ACC112 (cell line): Measurements from ENCODE around the gene ZNF74.
"Not testable (repeated sequence)": the region's sequence is repeated elsewhere in the genome, so short reads cannot be mapped to it uniquely, and the experiment has no call there.

Source experiments
- H2AFZ ChIP-seq: fragments of 200-600 bp; sonication (generic); one replicate; pipeline ENCODE4 v1.6.0; 2017; ENCODE audit warnings: antibody characterized with exemption, low read length; ENCODE audit not compliant: unreplicated experiment
- H3K27ac ChIP-seq: fragments of 200-600 bp; sonication (generic); 2 replicates; pipeline ENCODE4 v1.5.1; 2014; ENCODE audit warnings: low read depth, mild to moderate bottlenecking, antibody characterized with exemption, low read length, moderate library complexity
- H3K27me3 ChIP-seq: fragments of 200-600 bp; sonication (generic); 2 replicates; pipeline ENCODE4 v1.6.1; 2014; ENCODE audit warnings: mild to moderate bottlenecking, antibody characterized with exemption, low read length, moderate library complexity, mixed read lengths; ENCODE audit not compliant: insufficient read depth
- H3K36me3 ChIP-seq: fragments of 200-600 bp; sonication (generic); 2 replicates; pipeline ENCODE4 v1.6.1; 2016; ENCODE audit warnings: mild to moderate bottlenecking, antibody characterized with exemption, low read length, moderate library complexity, mixed read lengths; ENCODE audit not compliant: insufficient read depth
- H3K4me1 ChIP-seq: fragments of 200-600 bp; sonication (generic); one replicate; pipeline ENCODE4 v1.6.1; 2016; ENCODE audit warnings: low read length, mixed read lengths; ENCODE audit not compliant: insufficient read depth, unreplicated experiment, control insufficient read depth
- H3K4me3 ChIP-seq: fragments of 200-600 bp; sonication (generic); 2 replicates; pipeline ENCODE4 v1.5.1; 2014; ENCODE audit warnings: mild to moderate bottlenecking, low read depth, low read length
- H3K79me2 ChIP-seq: fragments of 200-600 bp; sonication (generic); one replicate; pipeline ENCODE4 v1.6.0; 2016; ENCODE audit warnings: low read length; ENCODE audit not compliant: control insufficient read depth, unreplicated experiment, insufficient read depth

Gene ZNF74

GRCh38 chr22:20412474-20413216, 18.7 kb downstream of the ZNF74 start:
- Histone ChIP-seq H3K36me3 (no peaks in the 10 kb centered on the region), H3K27ac (no peak overlapping the region), H3K27me3 (no peaks in the 10 kb centered on the region), H3K4me1 (no peaks in the 10 kb centered on the region), H2AFZ (no peak overlapping the region), H3K79me2 (no peaks in the 10 kb centered on the region), H3K4me3 (no peak overlapping the region)

GRCh38 chr22:20413217-20414058, 19.5 kb downstream of the ZNF74 start:
- Histone ChIP-seq H3K27me3 (no peaks in the 10 kb centered on the region), H3K79me2 (no peaks in the 10 kb centered on the region), H3K36me3 (no peaks in the 10 kb centered on the region), H3K27ac (no peak overlapping the region), H3K4me1 (no peaks in the 10 kb centered on the region), H2AFZ (no peak overlapping the region), H3K4me3 (no peak overlapping the region)

GRCh38 chr22:20414059-20414440, 20.1 kb downstream of the ZNF74 start:
- Histone ChIP-seq H3K4me1 (no peaks in the 10 kb centered on the region), H3K36me3 (no peaks in the 10 kb centered on the region), H3K27ac (no peak overlapping the region), H2AFZ (no peak overlapping the region), H3K27me3 (no peaks in the 10 kb centered on the region), H3K4me3 (no peak overlapping the region), H3K79me2 (no peaks in the 10 kb centered on the region)

DNA sequence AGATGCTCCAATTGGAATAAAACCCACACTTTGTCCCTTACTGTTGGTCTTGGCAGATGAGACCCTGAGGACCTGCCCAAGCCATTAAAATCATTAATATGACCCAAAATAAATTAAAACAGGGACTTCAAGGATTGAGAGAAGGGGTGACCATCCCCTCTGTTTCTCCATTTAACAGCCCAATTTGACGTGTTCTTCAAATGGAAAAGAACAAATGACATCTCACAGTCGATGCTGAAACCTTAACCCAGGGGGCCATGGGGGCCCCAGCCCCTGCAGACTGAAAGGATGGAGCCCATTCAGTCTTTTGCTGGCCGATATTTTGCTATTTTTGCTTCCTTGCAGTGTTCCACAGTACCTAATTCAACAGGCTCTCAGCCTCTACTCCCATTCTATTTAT, 20.5 kb downstream of the ZNF74 start:
- Histone ChIP-seq H3K4me1 (no peaks in the 10 kb centered on the region), H2AFZ (no peak overlapping the region), H3K4me3 (no peak overlapping the region), H3K36me3 (no peaks in the 10 kb centered on the region), H3K79me2 (no peaks in the 10 kb centered on the region), H3K27ac (no peak overlapping the region), H3K27me3 (no peaks in the 10 kb centered on the region)

GRCh38 chr22:20415241-20415640, 21.3 kb downstream of the ZNF74 start:
- not testable (repeated sequence) for H3K79me2 ChIP-seq, H3K4me3 ChIP-seq, H2AFZ ChIP-seq, H3K4me1 ChIP-seq, H3K27me3 ChIP-seq, H3K36me3 ChIP-seq, H3K27ac ChIP-seq

DNA sequence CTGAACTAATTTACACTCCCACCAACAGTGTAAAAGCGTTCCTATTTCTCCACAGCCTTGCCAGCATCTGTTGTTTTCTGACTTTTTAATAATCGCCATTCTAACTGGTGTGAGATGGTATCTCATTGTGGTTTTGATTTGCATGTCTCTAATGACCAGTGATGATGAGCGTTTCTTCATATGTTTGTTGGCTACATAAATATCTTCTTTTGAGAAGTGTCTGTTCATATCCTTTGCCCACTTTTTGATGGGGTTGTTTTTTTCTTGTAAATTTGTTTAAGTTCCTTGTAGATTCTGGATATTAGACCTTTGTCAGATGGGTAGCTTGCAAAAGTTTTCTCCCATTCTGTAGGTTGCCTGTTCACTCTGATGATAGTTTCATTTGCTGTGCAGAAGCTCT, 21.7 kb downstream of the ZNF74 start:
- not testable (repeated sequence) for H3K27ac ChIP-seq, H3K36me3 ChIP-seq, H3K4me3 ChIP-seq, H2AFZ ChIP-seq, H3K4me1 ChIP-seq, H3K27me3 ChIP-seq, H3K79me2 ChIP-seq

GRCh38 chr22:20418211-20418788, 24.3 kb downstream of the ZNF74 start:
- no peaks in the 10 kb centered on the region for H3K27me3 ChIP-seq
- no peaks in the 10 kb centered on the region for H3K79me2 ChIP-seq
- H3K36me3 ChIP-seq = no peaks in the 10 kb centered on the region
- peak overlapping the region; percentile 60 for H2AFZ ChIP-seq
- H3K4me1 ChIP-seq = no peaks in the 10 kb centered on the region
- no peak overlapping the region for H3K27ac ChIP-seq
- peak overlapping the region; percentile 79 for H3K4me3 ChIP-seq

DNA sequence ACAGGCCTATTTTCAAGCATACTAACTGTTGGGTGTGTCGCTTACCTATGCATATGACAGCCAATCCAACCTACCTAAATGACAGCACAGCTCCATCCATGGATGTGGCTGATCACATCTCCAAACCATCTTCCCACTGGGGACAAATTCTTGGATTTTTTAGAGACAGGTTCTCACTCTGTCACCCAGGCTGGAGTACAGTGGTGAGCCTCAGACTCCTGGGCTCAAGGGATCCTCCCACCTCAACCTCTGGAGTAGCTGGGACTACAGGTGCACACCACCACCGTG, 25.7 kb downstream of the ZNF74 start:
- Histone ChIP-seq H3K4me1 (no peaks in the 10 kb centered on the region), H3K79me2 (no peaks in the 10 kb centered on the region), H3K27ac (no peak overlapping the region), H3K36me3 (no peaks in the 10 kb centered on the region), H2AFZ (no peak overlapping the region), H3K4me3 (no peak overlapping the region), H3K27me3 (no peaks in the 10 kb centered on the region)

- H3K4me1 ChIP-seq = no peaks in the 10 kb centered on the region
- H2AFZ ChIP-seq = no peak overlapping the region
- H3K4me3 ChIP-seq = no peak overlapping the region
- no peak overlapping the region for H3K27ac ChIP-seq
- H3K36me3 ChIP-seq = no peaks in the 10 kb centered on the region
- H3K79me2 ChIP-seq = no peaks in the 10 kb centered on the region
- no peaks in the 10 kb centered on the region for H3K27me3 ChIP-seq
These were observed 26.3 kb downstream of the ZNF74 start for GRCh38 chr22:20420157-20420842.

DNA sequence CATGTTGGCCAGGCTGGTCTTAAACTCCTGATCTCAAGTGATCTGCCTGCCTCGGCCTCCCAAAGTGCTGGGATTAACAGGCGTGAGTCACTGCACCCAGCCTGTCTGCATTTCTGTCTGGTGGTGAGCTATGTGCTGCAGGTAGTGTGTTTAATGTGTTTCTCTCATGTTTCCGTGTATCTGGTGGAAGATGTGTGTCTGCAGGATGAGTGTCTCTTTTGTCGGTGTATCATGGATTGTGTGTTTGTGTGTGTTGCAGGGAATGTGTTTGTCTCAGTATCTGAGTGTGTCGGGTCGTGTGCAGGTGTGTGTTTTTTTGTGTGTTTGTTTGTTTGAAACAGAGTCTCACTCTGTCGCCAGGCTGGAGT, 27.5 kb downstream of the ZNF74 start:
- H2AFZ ChIP-seq = no peak overlapping the region
- H3K4me1 ChIP-seq = no peaks in the 10 kb centered on the region
- no peaks in the 10 kb centered on the region for H3K36me3 ChIP-seq
- no peak overlapping the region for H3K27ac ChIP-seq
- H3K27me3 ChIP-seq = no peaks in the 10 kb centered on the region
- H3K4me3 ChIP-seq = no peak overlapping the region
- no peaks in the 10 kb centered on the region for H3K79me2 ChIP-seq
